Suppressor macrophage treated with lipopolysaccharide for 1 hour (primary cell): ENCODE data around the gene ACSL3.
A peak's percentile ranks its signal among the peaks of the same experiment; 100 is the strongest.
"Not testable (repeated sequence)": the region's sequence is repeated elsewhere in the genome, so short reads cannot be mapped to it uniquely, and the experiment has no call there.

ENCODE experiments used
- DNase-seq, 3 donors: peaks; one replicate each; pipeline ENCODE4 v3.0.0-alpha.2; 2020 to 2022

The ACSL3 gene

GRCh38 chr2:222860740-222861410 is at the start of gene ACSL3:
TSS of gene ACSL3 (plus strand) at chr2:222861036. CDS start at chr2:222908773, 47,737 bp downstream.
- peak; percentile 98 to 99 (median 98) for DNase-seq

GRCh38 chr2:222811828-222812227 is 49.0 kb upstream of the ACSL3 start:
- no peak for DNase-seq

- peak; percentile 42 to 73 (median 71) for DNase-seq
Measured at GRCh38 chr2:222813177-222813843, 47.5 kb upstream of the ACSL3 start.

GRCh38 chr2:222819722-222820333 is 41.0 kb upstream of the ACSL3 start:
- DNase-seq, result peak in 1 of 3 donors; percentile 31

GRCh38 chr2:222823183-222823930 is 37.5 kb upstream of the ACSL3 start:
- no peak for DNase-seq

- no peak for DNase-seq
Measured at GRCh38 chr2:222825031-222825430, 35.8 kb upstream of the ACSL3 start.

- DNase-seq, result no peak
Measured at GRCh38 chr2:222827417-222827816, 33.4 kb upstream of the ACSL3 start.

- no peak for DNase-seq
Measured at GRCh38 chr2:222828572-222828971, 32.3 kb upstream of the ACSL3 start.

GRCh38 chr2:222830164-222830563 is 30.7 kb upstream of the ACSL3 start:
- no peak for DNase-seq

- DNase-seq, result no peak
Measured at GRCh38 chr2:222833410-222833809, 27.4 kb upstream of the ACSL3 start.

GRCh38 chr2:222835143-222835822 is 25.6 kb upstream of the ACSL3 start:
- no peak for DNase-seq

GRCh38 chr2:222835823-222836151 is 25.0 kb upstream of the ACSL3 start:
- no peak for DNase-seq

- DNase-seq, result no peak
Measured at GRCh38 chr2:222837643-222838056, 23.2 kb upstream of the ACSL3 start.

GRCh38 chr2:222840060-222840802 is 20.6 kb upstream of the ACSL3 start:
- DNase-seq, result no peak

- peak in 2 of 3 donors; percentile 44 to 46 for DNase-seq
Measured at GRCh38 chr2:222842491-222843174, 18.2 kb upstream of the ACSL3 start.

GRCh38 chr2:222844323-222844722 is 16.5 kb upstream of the ACSL3 start:
- peak; percentile 80 to 97 (median 96) for DNase-seq

GRCh38 chr2:222845314-222845713 is 15.5 kb upstream of the ACSL3 start:
- not testable (repeated sequence) for DNase-seq

GRCh38 chr2:222846003-222846402 is 14.8 kb upstream of the ACSL3 start:
- DNase-seq, result no peak

GRCh38 chr2:222848031-222848430 is 12.8 kb upstream of the ACSL3 start:
- DNase-seq, result not testable (repeated sequence)

- DNase-seq, result no peak
Measured at GRCh38 chr2:222848862-222849261, 12.0 kb upstream of the ACSL3 start.

GRCh38 chr2:222851956-222852617 is 8.7 kb upstream of the ACSL3 start:
- no peak for DNase-seq
